Gastrocnemius medialis (tissue), 4 donors: ENCODE measurements around the gene GAB2. TPM values are rescaled to one million over a fixed set of nuclear protein-coding genes. Genes with fewer than 3 reads are reported as not detected.

Source experiments
- ATAC-seq, 2 donors: fragments of 150-250 bp; one replicate each; pipeline ENCODE4 v1.9.1; 2016
- DNase-seq, 2 donors: peaks; one replicate each; pipeline ENCODE4 v3.0.0-alpha.2; 2019
- H3K27ac ChIP-seq, 4 donors: fragments of 200-600 bp; sonication (generic); 1 replicate in 1 of 4; 2 replicates in 3 of 4; pipeline ENCODE4 v1.5.1; 2016 to 2018; ENCODE audit warnings: mild to moderate bottlenecking in 2 of 4, moderate library complexity in 1 of 4
- H3K27me3 ChIP-seq, 3 donors: fragments of 200-600 bp; sonication (generic) in 2 of 3; 1 replicate in 1 of 3; 2 replicates in 2 of 3; pipeline versions ENCODE4 v1.5.1 to v1.6.0; 2016 to 2019; ENCODE audit warnings: mild to moderate bottlenecking in 1 of 3, moderate library complexity in 1 of 3
- H3K36me3 ChIP-seq, 2 donors: fragments of 200-600 bp; sonication (generic) in 1 of 2; one replicate each; pipeline ENCODE4 v1.5.1; 2017 to 2018
- H3K4me1 ChIP-seq, 2 donors: fragments of 200-600 bp; sonication (generic) in 1 of 2; one replicate each; pipeline ENCODE4 v1.5.1; 2016 to 2017; ENCODE audit warnings: mild to moderate bottlenecking in 2 of 2
- H3K4me3 ChIP-seq, 4 donors: fragments of 200-600 bp; sonication (generic) in 3 of 4; 1 replicate in 1 of 4; 2 replicates in 3 of 4; pipeline ENCODE4 v1.5.1; 2016 to 2019; ENCODE audit warnings: mild to moderate bottlenecking in 2 of 4
- H3K9me3 ChIP-seq, 3 donors: fragments of 200-600 bp; sonication (generic) in 2 of 3; 1 replicate in 1 of 3; 2 replicates in 2 of 3; pipeline ENCODE4 v1.5.1; 2016 to 2019
- POLR2A ChIP-seq, 2 donors: fragments of 450-650 bp; IDR thresholded peaks; one replicate each; pipeline ENCODE4 v1.6.1; 2017; ENCODE audit warnings: antibody characterized with exemption in 2 of 2, mild to moderate bottlenecking in 2 of 2, moderate library complexity in 2 of 2
- in situ Hi-C, 4 donors: fragments of 200-750 bp; cut with MboI; loops; one replicate each; pipeline versions ENCODE4 v1.15.0 to v1.8.0; 2017; ENCODE audit warnings: low sequenced_read_pairs in 4 of 4
- intact Hi-C: fragments of 100-400 bp; cut with DNase I; formaldehyde crosslinking; loops from one replicate; pipeline ENCODE4 v1.15.1; 2023; ENCODE audit warnings: low total_unique reads
- total RNA-seq, 4 donors: library from RNA; depleted of rRNA; stranded (reverse); fragments of >200 nt; gene quantifications; one replicate each; pipeline versions ENCODE4 v1.1.0 to v1.2.3, GENCODE V29; 2016
- TF ChIP-seq, protein P1 (sequence below), 5 experiments: fragments of 450-650 bp in 3 of 5; fragments of 200-600 bp in 2 of 5; sonication (generic) in 2 of 5; IDR thresholded peaks in 4 of 5; conservative IDR thresholded peaks in 1 of 5; 1 replicate in 4 of 5; 2 replicates in 1 of 5; pipeline ENCODE4 v1.5.1; 2016 to 2019; ENCODE audit warnings: antibody characterized with exemption in 5 of 5, mild to moderate bottlenecking in 3 of 5, moderate library complexity in 3 of 5

The GAB2 gene
- total RNA-seq, 4 donors from 2014 or later, result 4.9 to 68.0 (median 25.8) TPM

DNA sequence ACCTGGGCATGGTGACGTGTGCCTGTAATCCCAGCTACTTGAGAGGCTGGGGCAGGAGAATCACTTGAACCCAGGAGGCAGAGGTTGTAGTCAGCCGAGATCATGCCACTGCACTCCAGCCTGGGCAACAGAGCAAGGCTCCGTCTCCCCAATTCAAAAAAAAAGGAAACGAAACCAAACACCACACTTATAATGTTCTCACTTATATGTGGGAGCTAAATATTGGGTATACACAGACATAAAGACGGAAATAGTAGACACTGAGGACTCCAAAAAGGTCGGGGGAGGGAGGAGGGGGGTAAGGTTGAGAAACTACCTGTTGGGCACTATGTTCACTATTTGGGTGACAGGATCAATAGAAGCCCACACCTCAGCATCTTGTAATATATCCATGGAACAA lies 94.3 kb downstream of the GAB2 start:
- intact Hi-C loops (no loop called here), in situ Hi-C loops (no loop called here)
- ATAC-seq (no peak), DNase-seq (no peak)
- H3K27me3 ChIP-seq, result no peaks in the 10 kb centered on the region
- H3K4me1 ChIP-seq, result peaks cover 0 to 4% of the 10 kb centered on the region in 2 donors
- no peaks in the 10 kb centered on the region for H3K36me3 ChIP-seq
- H3K27ac ChIP-seq, result no peak overlapping the region
- no peaks in the 10 kb centered on the region for H3K9me3 ChIP-seq
- H3K4me3 ChIP-seq, result no peak overlapping the region
- TF ChIP-seq, protein P1, sequence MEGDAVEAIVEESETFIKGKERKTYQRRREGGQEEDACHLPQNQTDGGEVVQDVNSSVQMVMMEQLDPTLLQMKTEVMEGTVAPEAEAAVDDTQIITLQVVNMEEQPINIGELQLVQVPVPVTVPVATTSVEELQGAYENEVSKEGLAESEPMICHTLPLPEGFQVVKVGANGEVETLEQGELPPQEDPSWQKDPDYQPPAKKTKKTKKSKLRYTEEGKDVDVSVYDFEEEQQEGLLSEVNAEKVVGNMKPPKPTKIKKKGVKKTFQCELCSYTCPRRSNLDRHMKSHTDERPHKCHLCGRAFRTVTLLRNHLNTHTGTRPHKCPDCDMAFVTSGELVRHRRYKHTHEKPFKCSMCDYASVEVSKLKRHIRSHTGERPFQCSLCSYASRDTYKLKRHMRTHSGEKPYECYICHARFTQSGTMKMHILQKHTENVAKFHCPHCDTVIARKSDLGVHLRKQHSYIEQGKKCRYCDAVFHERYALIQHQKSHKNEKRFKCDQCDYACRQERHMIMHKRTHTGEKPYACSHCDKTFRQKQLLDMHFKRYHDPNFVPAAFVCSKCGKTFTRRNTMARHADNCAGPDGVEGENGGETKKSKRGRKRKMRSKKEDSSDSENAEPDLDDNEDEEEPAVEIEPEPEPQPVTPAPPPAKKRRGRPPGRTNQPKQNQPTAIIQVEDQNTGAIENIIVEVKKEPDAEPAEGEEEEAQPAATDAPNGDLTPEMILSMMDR (IDR thresholded peaks at IDR 0.05 in 4 of 5, conservative IDR thresholded peaks at IDR 0.05 in 1 of 5), result no peak
- no peak for TF ChIP-seq POLR2A (IDR thresholded peaks at IDR 0.05)

DNA sequence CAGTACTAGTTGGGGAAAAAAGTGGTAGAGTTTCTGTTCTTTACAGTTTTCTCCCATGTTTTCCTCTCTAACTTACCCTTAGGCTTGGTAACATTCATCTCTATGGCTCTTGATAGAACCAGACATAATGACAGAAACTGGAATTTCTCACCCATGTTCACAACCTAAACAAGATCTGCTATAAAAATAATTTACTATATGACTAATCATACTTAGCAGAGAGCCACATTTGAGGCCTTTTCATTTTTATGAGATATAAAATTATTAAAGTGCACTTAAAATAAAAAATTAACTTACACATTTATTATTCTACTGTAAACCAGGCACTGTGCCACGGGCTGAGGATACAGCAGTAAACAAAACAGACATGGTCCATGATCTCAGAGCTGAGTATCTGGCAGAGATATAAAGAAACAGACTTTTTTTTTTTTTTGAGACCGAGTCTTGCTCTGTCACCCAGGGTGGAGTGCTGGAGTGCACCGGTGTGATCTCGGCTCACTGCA lies 98.1 kb downstream of the GAB2 start:
- Histone ChIP-seq H3K27ac (no peak overlapping the region), H3K4me1 (peaks cover 4 to 7% of the 10 kb centered on the region in 2 donors), H3K4me3 (no peak overlapping the region), H3K27me3 (no peaks in the 10 kb centered on the region), H3K9me3 (no peaks in the 10 kb centered on the region), H3K36me3 (no peaks in the 10 kb centered on the region)
- DNase-seq, result no peak
- intact Hi-C loops, result no loop called here
- no peak for ATAC-seq
- TF ChIP-seq, protein P1 (IDR thresholded peaks at IDR 0.05 in 4 of 5, conservative IDR thresholded peaks at IDR 0.05 in 1 of 5), result no peak
- TF ChIP-seq POLR2A (IDR thresholded peaks at IDR 0.05), result no peak
- in situ Hi-C loops, result no loop called here

DNA sequence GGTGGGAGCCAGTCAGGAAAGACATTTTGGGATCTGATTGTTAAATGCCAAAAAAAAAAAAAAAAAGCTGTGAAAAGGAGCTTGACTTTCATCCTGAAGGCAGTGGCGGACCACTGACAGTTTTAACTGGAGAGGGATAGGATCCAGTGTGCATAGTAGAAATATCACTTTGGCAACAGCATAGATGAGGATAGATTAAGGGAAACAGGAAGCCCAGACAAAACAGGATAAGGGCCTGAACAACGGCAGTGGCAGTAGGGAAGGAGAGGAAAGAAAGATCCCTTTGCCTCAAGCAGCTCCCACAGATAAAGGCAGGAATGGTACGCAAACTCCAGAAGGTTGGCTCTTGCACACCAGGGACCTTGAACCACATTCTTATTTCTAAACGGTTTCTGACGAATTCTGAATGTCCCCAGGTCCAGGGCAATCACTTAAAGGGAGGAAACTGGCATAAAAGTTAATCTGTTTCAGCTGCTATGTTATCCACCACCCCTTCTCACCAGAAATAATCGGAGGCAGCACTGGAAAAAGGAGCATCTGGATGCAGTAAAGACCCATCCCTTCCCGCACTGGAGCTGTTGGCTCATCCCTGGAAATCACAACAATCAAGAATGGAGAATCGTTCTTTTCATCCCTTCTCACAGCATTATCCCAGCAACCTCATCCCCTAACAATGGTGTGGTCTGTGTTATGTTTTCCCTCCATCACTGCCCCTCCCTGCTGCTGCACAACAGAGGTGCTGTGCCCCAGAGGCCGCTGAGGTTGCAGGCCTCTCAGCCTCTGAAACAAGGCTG lies 99.1 kb downstream of the GAB2 start:
- in situ Hi-C loops (no loop called here), intact Hi-C loops (no loop called here)
- Histone ChIP-seq H3K4me3 (no peak overlapping the region), H3K27me3 (no peaks in the 10 kb centered on the region), H3K27ac (peak overlapping the region in 1 of 4 donors; percentile 7), H3K4me1 (peaks cover 4 to 16% of the 10 kb centered on the region in 2 donors), H3K9me3 (no peaks in the 10 kb centered on the region), H3K36me3 (no peaks in the 10 kb centered on the region)
- ATAC-seq, result no peak
- TF ChIP-seq, protein P1 (IDR thresholded peaks at IDR 0.05 in 4 of 5, conservative IDR thresholded peaks at IDR 0.05 in 1 of 5), result no peak
- TF ChIP-seq POLR2A (IDR thresholded peaks at IDR 0.05), result no peak
- DNase-seq, result no peak

DNA sequence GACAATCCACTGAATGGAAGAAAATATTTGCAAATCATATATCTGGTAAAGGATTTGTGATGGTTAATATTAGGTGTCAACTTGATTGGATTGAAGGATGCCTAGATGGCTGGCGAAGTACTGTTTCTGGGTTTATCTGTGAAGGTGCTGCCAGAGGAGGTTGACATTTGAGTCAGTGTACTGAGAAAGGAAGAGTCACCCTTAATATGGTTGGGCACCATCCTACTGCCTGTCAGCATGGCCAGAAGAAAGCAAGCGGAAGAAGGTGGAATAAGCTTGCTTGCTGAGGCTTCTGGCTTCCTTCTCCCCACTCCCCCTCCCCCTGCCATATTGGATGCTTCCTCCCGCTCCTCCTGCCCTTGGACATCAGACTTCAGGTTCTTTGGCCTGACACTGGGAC lies 101.9 kb downstream of the GAB2 start:
- Histone ChIP-seq H3K27me3 (no peaks in the 10 kb centered on the region), H3K27ac (no peak overlapping the region), H3K9me3 (no peaks in the 10 kb centered on the region), H3K4me3 (no peak overlapping the region), H3K36me3 (no peaks in the 10 kb centered on the region), H3K4me1 (peaks cover 30 to 34% of the 10 kb centered on the region in 2 donors)
- TF ChIP-seq, protein P1 (IDR thresholded peaks at IDR 0.05 in 4 of 5, conservative IDR thresholded peaks at IDR 0.05 in 1 of 5), result no peak
- TF ChIP-seq POLR2A (IDR thresholded peaks at IDR 0.05), result no peak
- intact Hi-C loops (no loop called here), in situ Hi-C loops (no loop called here)
- ATAC-seq (no peak), DNase-seq (no peak)
